ENCODE data around the gene CAPG.

- TF ChIP-seq CTCF (IDR thresholded peaks at IDR 0.05): no peak
- no peak for TF ChIP-seq POLR2A (IDR thresholded peaks at IDR 0.05)
Measured at GRCh38 chr2:85427300-85427835, 17.2 kb upstream of the CAPG start.

Measured in adrenal gland (tissue), 5 donors.